K562 (cell line): ENCODE measurements around the gene CNTN6. TPM values are rescaled to one million over a fixed set of nuclear protein-coding genes. Genes with fewer than 3 reads are reported as not detected.

Experiments
- ATAC-seq: fragments of 200-7000 bp; cut with Tn5 transposase; 3 replicates; pipeline ENCODE4 v1.9.1; 2020; ENCODE audit warnings: moderate library complexity
- BruUV-seq: library from RNA; stranded (reverse); fragments of 400-500 nt; replicated peaks from 2 replicates; lab custom pipeline; 2021; lab: Mats Ljungman, UMichigan
- CTCF ChIA-PET: fragments of 300-600 bp; formaldehyde crosslinking; extraction: SDS; loops from one replicate; lab custom pipeline; 2021; ENCODE audit warnings: low intra/inter-chr PET ratio; lab: Yijun Ruan, JAX
- POLR2A ChIA-PET: fragments of 300-600, 350-650 bp; sonication (Branson Sonifier 250); formaldehyde crosslinking; extraction: SDS; loops from one replicate; lab custom pipeline; 2021; ENCODE audit warnings: antibody characterized with exemption, inconsistent platforms; lab: Yijun Ruan, JAX
- DNase-seq, 4 experiments: peaks; one replicate each; pipeline versions ENCODE4 v3.0.0 to v3.0.0-alpha.2; 2011 to 2018; ENCODE audit warnings: low spot score in 3 of 4, mixed read lengths in 3 of 4; ENCODE audit errors: extremely low read depth in 1 of 4
- FAIRE-seq: peaks from 2 replicates; lab custom pipeline; 2011; peaks lifted over from hg19 to GRCh38; lab: Jason Lieb, UNC
- H2AFZ ChIP-seq: 2 replicates; pipeline ENCODE4 v1.6.0; 2011; ENCODE audit warnings: low read depth, low read length, control low read depth, inconsistent platforms
- H3K27ac ChIP-seq: fragments of 200-600 bp; 3 replicates; pipeline ENCODE4 v1.8.0; 2011; ENCODE audit warnings: low read depth, mild to moderate bottlenecking, control low read depth, inconsistent platforms, low read length, moderate library complexity, mixed read lengths; ENCODE audit errors: extremely low read depth
- H3K27me3 ChIP-seq, 2 experiments: fragments of 300-600 bp in 1 of 2; 2 replicates in 1 of 2; 3 replicates in 1 of 2; pipeline versions ENCODE4 v1.6.0 to v1.8.0; 2011; ENCODE audit warnings: inconsistent platforms in 2 of 2, low read length in 2 of 2, mild to moderate bottlenecking in 1 of 2, mixed read lengths in 1 of 2, moderate library complexity in 1 of 2; ENCODE audit not compliant: control insufficient read depth in 2 of 2, insufficient read depth in 2 of 2
- H3K36me3 ChIP-seq: fragments of 300-600 bp; 3 replicates; pipeline ENCODE4 v1.8.0; 2011; ENCODE audit warnings: mild to moderate bottlenecking, low read length, inconsistent platforms; ENCODE audit not compliant: control insufficient read depth, insufficient read depth
- H3K4me1 ChIP-seq, 2 experiments: fragments of 200-600 bp in 1 of 2; replicated peaks in 1 of 2; 2 replicates in 1 of 2; 3 replicates in 1 of 2; pipeline versions ENCODE4 v1.5.1 to v1.8.0; 2011; ENCODE audit warnings: inconsistent platforms in 2 of 2, low read length in 2 of 2, mild to moderate bottlenecking in 1 of 2, mixed read lengths in 1 of 2, moderate library complexity in 1 of 2; ENCODE audit not compliant: control insufficient read depth in 2 of 2, insufficient read depth in 2 of 2
- H3K4me2 ChIP-seq: 2 replicates; pipeline ENCODE4 v1.6.1; 2011; ENCODE audit warnings: low read length, control low read depth, inconsistent platforms, mixed read lengths; ENCODE audit not compliant: insufficient read depth
- H3K4me3 ChIP-seq: fragments of 200-600 bp; sonication (generic), shearing (Covaris generic); 2 replicates; pipeline ENCODE4 v1.5.1; 2016; ENCODE audit warnings: control low read depth, inconsistent platforms
- H3K79me2 ChIP-seq: fragments of 200-600 bp; 3 replicates; pipeline ENCODE4 v1.8.0; 2011; ENCODE audit warnings: low read length, inconsistent platforms; ENCODE audit not compliant: control insufficient read depth, insufficient read depth
- H3K9ac ChIP-seq, 2 experiments: 2 replicates each; pipeline versions ENCODE4 v1.6.0 to v1.6.1; 2011; ENCODE audit warnings: low read depth in 2 of 2, low read length in 2 of 2, control low read depth in 1 of 2, inconsistent platforms in 1 of 2, mild to moderate bottlenecking in 1 of 2, mixed read lengths in 1 of 2; ENCODE audit not compliant: insufficient read depth in 1 of 2
- H3K9me1 ChIP-seq: one replicate; pipeline ENCODE4 v1.6.0; 2011; ENCODE audit warnings: inconsistent platforms, mild to moderate bottlenecking, low read length, moderate library complexity; ENCODE audit not compliant: control insufficient read depth, insufficient read depth
- H3K9me3 ChIP-seq: replicated peaks from 2 replicates; pipeline ENCODE4 v1.5.1; 2011; ENCODE audit warnings: low read depth, low read length, inconsistent platforms; ENCODE audit not compliant: control insufficient read depth, insufficient read depth
- H4K20me1 ChIP-seq: replicated peaks from 2 replicates; pipeline ENCODE4 v1.6.1; 2011; ENCODE audit warnings: low read length, inconsistent platforms, mixed read lengths; ENCODE audit not compliant: control insufficient read depth, insufficient read depth
- KLF1 ChIP-seq: fragments of 450-650 bp; IDR thresholded peaks from 2 replicates; pipeline ENCODE4 v1.6.1; 2016; ENCODE audit warnings: missing genetic modification characterization, missing compliant biosample characterization
- NONO ChIP-seq, 2 experiments: fragments of 200-400 bp in 1 of 2; fragments of 450-650 bp in 1 of 2; formaldehyde crosslinking in 1 of 2; IDR thresholded peaks; 2 replicates each; pipeline ENCODE4 v1.6.1; 2017; ENCODE audit warnings: low read depth in 2 of 2, mild to moderate bottlenecking in 2 of 2, moderate library complexity in 2 of 2, low read length in 1 of 2
- PML ChIP-seq: IDR thresholded peaks from 2 replicates; pipeline ENCODE4 v1.6.1; 2012; ENCODE audit warnings: low read length, inconsistent platforms
- WHSC1 ChIP-seq: IDR thresholded peaks from one replicate; pipeline ENCODE4 v1.6.1; 2012; ENCODE audit warnings: low read length, control low read depth, inconsistent platforms
- ZBTB17 ChIP-seq: fragments of 450-650 bp; formaldehyde crosslinking; IDR thresholded peaks from 2 replicates; pipeline ENCODE4 v1.4.0; 2020; ENCODE audit warnings: mild to moderate bottlenecking
- ZFP36 ChIP-seq: fragments of 150-350 bp; IDR thresholded peaks from 2 replicates; pipeline ENCODE4 v1.6.1; 2018; ENCODE audit warnings: low read length, low read depth; ENCODE audit not compliant: partially characterized antibody
- WGBS: fragments of 100-300 bp; shearing (Covaris generic); methylation state at CpG from one replicate; pipeline ENCODE4 v1.1.6; 2016; ENCODE audit warnings: low coverage, mixed read lengths; ENCODE audit not compliant: insufficient coverage; ENCODE audit errors: missing lambda C conversion rate; 5-methylcytosine and 5-hydroxymethylcytosine counted together
- in situ Hi-C: fragments of 300-500 bp; cut with MboI; formaldehyde crosslinking; loops from 4 replicates; pipeline ENCODE4 v1.15.0; 2018; ENCODE audit warnings: inconsistent platforms, mixed read lengths
- intact Hi-C: fragments of 100-400 bp; cut with micrococcal nuclease; formaldehyde crosslinking; loops from 2 replicates; pipeline ENCODE4 v1.14.2; 2022
- polyA plus RNA-seq, 8 experiments: library from polyadenylated mRNA; depleted of rRNA in 4 of 8; stranded (reverse) in 5 of 8; unstranded in 3 of 8; fragments of >200 nt; fragmentation: Nextera tagmentation in 2 of 8; fragmentation: Illumina TruSeq in 1 of 8; extraction: Ambion mirVana in 2 of 8; extraction: Trizol in 1 of 8; gene quantifications; 2 replicates each; pipeline versions ENCODE4 v1.2.1 to v1.2.3, GENCODE V29; 2011 to 2014; ENCODE audit warnings: inconsistent platforms in 1 of 8, missing spikeins in 1 of 8
- total RNA-seq, 7 experiments: library from RNA; depleted of rRNA in 6 of 7; stranded (reverse); fragments of >200 nt in 6 of 7; fragmentation: Illumina TruSeq in 2 of 7; extraction: Trizol in 2 of 7; gene quantifications; 2 replicates each; pipeline versions ENCODE4 v1.2.1 to v1.2.3, GENCODE V29; 2011 to 2021; ENCODE audit warnings: low replicate concordance in 1 of 7
- TF ChIP-seq, protein P1 (sequence below): sonication (generic); formaldehyde crosslinking; IDR thresholded peaks from 2 replicates; pipeline ENCODE4 v1.9.0; 2022; ENCODE audit warnings: mild to moderate bottlenecking, missing genetic modification reagents

The CNTN6 gene
- total and polyA plus RNA-seq, 9 of the 15 experiments (the other 6 are each of a cell fraction or from before 2014, with no cell fraction given) = not detected

DNA sequence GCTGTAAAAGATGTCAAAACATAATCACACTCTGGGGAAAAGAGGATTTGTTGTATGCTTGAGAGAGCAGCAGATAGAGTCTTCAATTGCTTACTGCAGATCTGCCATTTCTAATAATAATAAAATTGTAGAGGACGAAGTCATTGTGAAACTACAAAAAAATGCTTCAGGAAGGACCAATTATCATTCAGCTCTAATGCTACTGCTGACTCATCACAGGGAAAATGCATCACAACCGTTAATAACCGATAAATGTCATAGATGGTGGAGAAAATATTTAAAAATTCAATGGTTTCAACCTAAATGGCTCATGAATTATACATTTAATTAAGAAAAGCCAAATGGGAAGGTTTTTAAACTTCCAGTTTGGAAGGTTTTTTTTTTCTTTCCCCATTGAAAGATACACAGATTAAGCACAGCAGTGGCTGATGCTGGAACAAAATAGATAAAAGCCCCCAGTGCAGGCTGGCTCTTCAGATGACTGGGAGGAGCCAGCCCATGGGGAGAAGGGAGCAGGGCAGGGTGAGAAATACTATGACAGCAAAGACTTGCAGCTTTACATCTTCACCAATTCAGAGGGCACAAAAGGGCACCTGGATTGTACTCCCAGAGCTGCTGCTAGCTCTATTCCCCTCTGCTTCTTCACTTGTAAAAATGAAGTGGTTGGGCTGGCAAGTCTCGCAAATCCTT, 196.1 kb downstream of the CNTN6 start:
- Histone ChIP-seq H3K4me1 (no peaks in the 10 kb centered on the region), H3K4me3 (no peak overlapping the region), H3K9me3 (no peaks in the 10 kb centered on the region), H3K27ac (no peak overlapping the region), H3K4me2 (no peak overlapping the region), H2AFZ (no peak overlapping the region), H4K20me1 (no peaks in the 10 kb centered on the region), H3K79me2 (no peaks in the 10 kb centered on the region), H3K9me1 (no peaks in the 10 kb centered on the region), H3K27me3 (no peaks in the 10 kb centered on the region), H3K36me3 (no peaks in the 10 kb centered on the region), H3K9ac (no peak overlapping the region)
- intact Hi-C loops = no loop called here
- ChIA-PET POLR2A (no interaction called here), CTCF (no interaction called here)
- ATAC-seq (no peak), FAIRE-seq (no peak), DNase-seq (no peak)
- BruUV-seq = no TSS peak
- TF ChIP-seq PML = no peak
- TF ChIP-seq ZFP36 = no peak
- TF ChIP-seq, protein P1, sequence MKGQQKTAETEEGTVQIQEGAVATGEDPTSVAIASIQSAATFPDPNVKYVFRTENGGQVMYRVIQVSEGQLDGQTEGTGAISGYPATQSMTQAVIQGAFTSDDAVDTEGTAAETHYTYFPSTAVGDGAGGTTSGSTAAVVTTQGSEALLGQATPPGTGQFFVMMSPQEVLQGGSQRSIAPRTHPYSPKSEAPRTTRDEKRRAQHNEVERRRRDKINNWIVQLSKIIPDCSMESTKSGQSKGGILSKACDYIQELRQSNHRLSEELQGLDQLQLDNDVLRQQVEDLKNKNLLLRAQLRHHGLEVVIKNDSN (CRISPR knock-in tag) = no peak
- no peak for TF ChIP-seq KLF1 (tag)
- TF ChIP-seq NONO (IDR thresholded peaks at IDR 0.05; ENCODE audit: low read depth in 2 of 2, low read length in 1 of 2) = no peak
- no peak for TF ChIP-seq WHSC1
- TF ChIP-seq ZBTB17 (CRISPR knock-in tag) = no peak
- WGBS = 0% methylated on average over 4 of the region's 4 CpGs
- in situ Hi-C loops = no loop called here
